HepG2 (cell line): ENCODE results near the gene SEC61A1. TPM values are rescaled to one million over a fixed set of nuclear protein-coding genes. Genes with fewer than 3 reads are reported as not detected.
A peak's percentile ranks its signal among the peaks of the same experiment; 100 is the strongest.

Experiments
- ATAC-seq: fragments of 200-7000 bp; cut with Tn5 transposase; 3 replicates; pipeline ENCODE4 v1.9.1; 2020; ENCODE audit warnings: mild to moderate bottlenecking, moderate library complexity
- BruUV-seq: library from RNA; stranded (reverse); fragments of 400-500 nt; replicated peaks from 2 replicates; lab custom pipeline; 2021; lab: Mats Ljungman, UMichigan
- CTCF ChIA-PET: fragments of 300-600 bp; formaldehyde crosslinking; extraction: SDS; loops from one replicate; lab custom pipeline; 2021; ENCODE audit warnings: low total read pairs, inconsistent platforms, low intra/inter-chr PET ratio; lab: Yijun Ruan, JAX
- POLR2A ChIA-PET: fragments of 350-600 bp; sonication (Branson Sonifier 250); formaldehyde crosslinking; loops from one replicate; lab custom pipeline; 2020; ENCODE audit warnings: antibody characterized with exemption, inconsistent platforms; lab: Yijun Ruan, JAX
- DNase-seq: peaks from one replicate; pipeline ENCODE4 v3.0.0-alpha.2; 2015; ENCODE audit warnings: low spot score
- FAIRE-seq: peaks from 3 replicates; lab custom pipeline; 2011; peaks lifted over from hg19 to GRCh38; lab: Jason Lieb, UNC
- H2AFZ ChIP-seq: one replicate; pipeline ENCODE4 v1.6.1; 2011; ENCODE audit warnings: low read length, inconsistent platforms
- H3K27ac ChIP-seq: fragments of 300-600 bp; 3 replicates; pipeline ENCODE4 v1.8.0; 2011; ENCODE audit warnings: mixed run types, mild to moderate bottlenecking, mixed read lengths, low read length, inconsistent platforms; ENCODE audit not compliant: insufficient read depth; ENCODE audit errors: extremely low read length
- H3K27me3 ChIP-seq, 2 experiments: fragments of 200-600 bp in 1 of 2; 2 replicates in 1 of 2; 3 replicates in 1 of 2; pipeline versions ENCODE4 v1.6.0 to v1.8.0; 2011; ENCODE audit warnings: low read length in 2 of 2, mild to moderate bottlenecking in 2 of 2, moderate library complexity in 2 of 2, inconsistent platforms in 1 of 2; ENCODE audit not compliant: insufficient read depth in 2 of 2, control insufficient read depth in 1 of 2
- H3K36me3 ChIP-seq, 2 experiments: fragments of 200-600 bp in 1 of 2; replicated peaks in 1 of 2; 2 replicates in 1 of 2; 3 replicates in 1 of 2; pipeline versions ENCODE4 v1.5.1 to v1.8.0; 2011; ENCODE audit warnings: low read length in 2 of 2, inconsistent platforms in 1 of 2; ENCODE audit not compliant: insufficient read depth in 2 of 2, control insufficient read depth in 1 of 2
- H3K4me1 ChIP-seq: 2 replicates; pipeline ENCODE4 v1.5.1; 2012; ENCODE audit warnings: low read length, inconsistent platforms; ENCODE audit not compliant: insufficient read depth
- H3K4me2 ChIP-seq: 2 replicates; pipeline ENCODE4 v1.6.0; 2011; ENCODE audit warnings: low read depth, low read length, inconsistent platforms
- H3K4me3 ChIP-seq, 3 experiments: fragments of 200-600 bp in 1 of 3; sonication (generic), shearing (Covaris generic) in 1 of 3; replicated peaks in 1 of 3; 2 replicates each; pipeline ENCODE4 v1.5.1; 2011 to 2016; ENCODE audit warnings: low read length in 3 of 3, inconsistent platforms in 2 of 3, low read depth in 2 of 3, mild to moderate bottlenecking in 2 of 3, control low read depth in 1 of 3, mixed read lengths in 1 of 3; ENCODE audit not compliant: insufficient read depth in 1 of 3
- H3K79me2 ChIP-seq: one replicate; pipeline ENCODE4 v1.6.1; 2011; ENCODE audit warnings: low read length, inconsistent platforms; ENCODE audit not compliant: insufficient read depth
- H3K9ac ChIP-seq: 2 replicates; pipeline ENCODE4 v1.6.0; 2011; ENCODE audit warnings: mild to moderate bottlenecking, low read depth, low read length, inconsistent platforms; ENCODE audit not compliant: insufficient read depth
- H3K9me3 ChIP-seq: 2 replicates; pipeline ENCODE4 v1.5.1; 2012; ENCODE audit warnings: mild to moderate bottlenecking, low read length
- H4K20me1 ChIP-seq: 2 replicates; pipeline ENCODE4 v1.6.0; 2011; ENCODE audit warnings: inconsistent platforms, mild to moderate bottlenecking, low read length, moderate library complexity; ENCODE audit not compliant: insufficient read depth
- CBX1 ChIP-seq: IDR thresholded peaks from one replicate; pipeline ENCODE4 v1.6.1; 2016; ENCODE audit warnings: antibody characterized with exemption, low read depth
- CSRNP2 ChIP-seq: sonication (generic); formaldehyde crosslinking; conservative IDR thresholded peaks from 2 replicates; pipeline ENCODE4 v1.8.0; 2022; ENCODE audit warnings: low read depth, missing genetic modification reagents
- ELF4 ChIP-seq: sonication (generic); formaldehyde crosslinking; IDR thresholded peaks from 2 replicates; pipeline ENCODE4 v1.5.0; 2020; ENCODE audit warnings: missing genetic modification reagents, mild to moderate bottlenecking, moderate library complexity, borderline replicate concordance
- MTF1 ChIP-seq: sonication (generic); formaldehyde crosslinking; IDR thresholded peaks from 2 replicates; pipeline ENCODE4 v1.5.0; 2020; ENCODE audit warnings: missing genetic modification reagents
- ZC3H13 ChIP-seq: sonication (generic); formaldehyde crosslinking; IDR thresholded peaks from 2 replicates; pipeline ENCODE4 v1.8.1; 2023; ENCODE audit warnings: mild to moderate bottlenecking, missing genetic modification reagents, moderate library complexity
- ZKSCAN1 ChIP-seq: fragments of 150-350 bp; IDR thresholded peaks from 2 replicates; pipeline ENCODE4 v1.6.1; 2014; ENCODE audit warnings: low read length
- ZKSCAN8 ChIP-seq: IDR thresholded peaks from 2 replicates; pipeline ENCODE4 v1.6.1; 2016; ENCODE audit warnings: borderline replicate concordance, missing genetic modification reagents, missing compliant biosample characterization
- ZNF589 ChIP-seq: sonication (generic); formaldehyde crosslinking; conservative IDR thresholded peaks from 2 replicates; pipeline ENCODE4 v1.8.0; 2022; ENCODE audit warnings: mild to moderate bottlenecking, moderate library complexity, missing genetic modification reagents
- ZNF777 ChIP-seq: sonication (generic); formaldehyde crosslinking; IDR thresholded peaks from 2 replicates; pipeline ENCODE4 v1.4.0; 2020; ENCODE audit warnings: missing genetic modification reagents
- WGBS: methylation state at CpG from one replicate; pipeline ENCODE4 v1.1.6; 2017; ENCODE audit warnings: low lambda C conversion rate; 5-methylcytosine and 5-hydroxymethylcytosine counted together
- in situ Hi-C: cut with HindIII; loops from 2 replicates; pipeline ENCODE4 v1.10.0; 2017; ENCODE audit warnings: low pct_unique_long_range_greater_than_20kb; ENCODE audit not compliant: extremely low pct_ligation_motif_present
- intact Hi-C: fragments of 100-400 bp; cut with micrococcal nuclease; formaldehyde crosslinking; loops from one replicate; pipeline ENCODE4 v1.10.0; 2022; ENCODE audit not compliant: unreplicated experiment
- polyA plus RNA-seq, 8 experiments: library from polyadenylated mRNA; depleted of rRNA in 3 of 8; stranded (reverse) in 7 of 8; unstranded in 1 of 8; fragments of >200 nt; fragmentation: Illumina TruSeq in 4 of 8; extraction: Trizol in 4 of 8; gene quantifications; 2 replicates each; pipeline versions ENCODE4 v1.2.1 to v1.2.3, GENCODE V29; 2011 to 2016; ENCODE audit warnings: low read depth in 4 of 8, missing spikeins in 1 of 8, mixed read lengths in 1 of 8; ENCODE audit not compliant: insufficient read depth in 1 of 8
- total RNA-seq, 5 experiments: library from RNA; depleted of rRNA; stranded (reverse); fragments of >200 nt; fragmentation: Illumina TruSeq; extraction: Trizol; gene quantifications; 2 replicates each; pipeline ENCODE4 v1.2.3, GENCODE V29; 2016; ENCODE audit warnings: low read depth in 1 of 5
- TF ChIP-seq, protein P1 (sequence below): sonication (generic); formaldehyde crosslinking; IDR thresholded peaks from 2 replicates; pipeline ENCODE4 v1.4.0; 2020; ENCODE audit warnings: low read depth, missing genetic modification reagents
- TF ChIP-seq, protein P2 (sequence below): IDR thresholded peaks from 2 replicates; pipeline ENCODE4 v1.4.0; 2020; ENCODE audit warnings: mild to moderate bottlenecking, missing genetic modification reagents
- TF ChIP-seq, protein P3 (sequence below): sonication (generic); formaldehyde crosslinking; IDR thresholded peaks from 2 replicates; pipeline ENCODE4 v1.8.0; 2022; ENCODE audit warnings: missing genetic modification reagents, mild to moderate bottlenecking, moderate library complexity, borderline replicate concordance

The SEC61A1 gene
- total and polyA plus RNA-seq, 2 of the 13 experiments (the other 11 are each of a cell fraction or from before 2014, with no cell fraction given) = 170 to 203 TPM

DNA sequence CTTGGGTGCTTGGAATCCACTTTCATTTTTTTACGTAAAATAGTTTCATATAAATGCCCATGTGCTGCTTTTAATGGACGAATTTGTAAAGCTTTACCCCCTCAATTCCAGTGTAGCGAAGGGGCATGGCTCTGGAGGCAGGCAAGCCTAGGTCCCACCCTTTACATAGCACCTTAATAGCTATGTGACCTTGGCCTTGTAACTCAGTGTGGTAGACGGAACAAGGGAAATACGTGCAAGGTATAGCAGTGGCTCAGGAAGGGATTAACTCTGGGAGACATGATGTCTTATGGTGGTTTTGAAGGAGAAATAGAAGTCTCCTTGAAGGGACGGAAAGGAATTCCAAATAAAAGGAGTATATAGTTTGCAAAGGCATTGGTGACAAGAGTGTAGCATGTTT is 1.4 kb downstream of the SEC61A1 start:
- Histone ChIP-seq H3K4me3 (peak overlapping the region; percentile 94 to 100 (median 98)), H3K36me3 (peaks cover 9 to 35% of the 10 kb centered on the region in 2 experiments), H2AFZ (no peak overlapping the region), H3K9me3 (no peaks in the 10 kb centered on the region), H3K4me1 (peaks cover 37% of the 10 kb centered on the region), H3K4me2 (peak overlapping the region; percentile 88), H4K20me1 (peaks cover 24% of the 10 kb centered on the region), H3K79me2 (peaks cover 57% of the 10 kb centered on the region), H3K27ac (peak overlapping the region; percentile 93), H3K27me3 (peaks cover 0 to 5% of the 10 kb centered on the region in 2 experiments; a peak in 1 of 5 replicates), H3K9ac (peak overlapping the region; percentile 99)
- in situ Hi-C loops (no loop called here), intact Hi-C loops (loop anchor here (2.0 kb wide), 1 partner anchor 43 kb away; no protein-coding TSS in a partner anchor)
- CTCF ChIA-PET = no interaction called here
- no TSS peak for BruUV-seq
- FAIRE-seq (no peak), DNase-seq (peak; percentile 40), ATAC-seq (peak; percentile 27; the same call in 2 of the 3 replicates)
- POLR2A ChIA-PET = interaction anchor here (0.8 to 1.8 kb wide), 4 partner anchors 9 to 20 kb away, joined by 3 to 5 read pairs (median 4); no protein-coding TSS in a partner anchor
- 25% methylated on average over 6 of the region's 6 CpGs for WGBS
- TF ChIP-seq, protein P1, sequence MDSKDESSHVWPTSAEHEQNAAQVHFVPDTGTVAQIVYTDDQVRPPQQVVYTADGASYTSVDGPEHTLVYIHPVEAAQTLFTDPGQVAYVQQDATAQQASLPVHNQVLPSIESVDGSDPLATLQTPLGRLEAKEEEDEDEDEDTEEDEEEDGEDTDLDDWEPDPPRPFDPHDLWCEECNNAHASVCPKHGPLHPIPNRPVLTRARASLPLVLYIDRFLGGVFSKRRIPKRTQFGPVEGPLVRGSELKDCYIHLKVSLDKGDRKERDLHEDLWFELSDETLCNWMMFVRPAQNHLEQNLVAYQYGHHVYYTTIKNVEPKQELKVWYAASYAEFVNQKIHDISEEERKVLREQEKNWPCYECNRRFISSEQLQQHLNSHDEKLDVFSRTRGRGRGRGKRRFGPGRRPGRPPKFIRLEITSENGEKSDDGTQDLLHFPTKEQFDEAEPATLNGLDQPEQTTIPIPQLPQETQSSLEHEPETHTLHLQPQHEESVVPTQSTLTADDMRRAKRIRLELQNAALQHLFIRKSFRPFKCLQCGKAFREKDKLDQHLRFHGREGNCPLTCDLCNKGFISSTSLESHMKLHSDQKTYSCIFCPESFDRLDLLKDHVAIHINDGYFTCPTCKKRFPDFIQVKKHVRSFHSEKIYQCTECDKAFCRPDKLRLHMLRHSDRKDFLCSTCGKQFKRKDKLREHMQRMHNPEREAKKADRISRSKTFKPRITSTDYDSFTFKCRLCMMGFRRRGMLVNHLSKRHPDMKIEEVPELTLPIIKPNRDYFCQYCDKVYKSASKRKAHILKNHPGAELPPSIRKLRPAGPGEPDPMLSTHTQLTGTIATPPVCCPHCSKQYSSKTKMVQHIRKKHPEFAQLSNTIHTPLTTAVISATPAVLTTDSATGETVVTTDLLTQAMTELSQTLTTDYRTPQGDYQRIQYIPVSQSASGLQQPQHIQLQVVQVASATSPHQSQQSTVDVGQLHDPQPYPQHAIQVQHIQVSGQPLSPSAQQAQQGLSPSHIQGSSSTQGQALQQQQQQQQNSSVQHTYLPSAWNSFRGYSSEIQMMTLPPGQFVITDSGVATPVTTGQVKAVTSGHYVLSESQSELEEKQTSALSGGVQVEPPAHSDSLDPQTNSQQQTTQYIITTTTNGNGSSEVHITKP (CRISPR knock-in tag) = no peak
- no peak for TF ChIP-seq ZKSCAN1
- 0 out of 2 replicates have a peak, but pooled peaks have one; percentile 43 for TF ChIP-seq ZC3H13 (CRISPR knock-in tag)
- no peak for TF ChIP-seq ELF4 (CRISPR knock-in tag)
- no peak for TF ChIP-seq ZKSCAN8
- 0 out of 2 replicates have a peak, but pooled peaks have one; percentile 16 for TF ChIP-seq ZNF589 (CRISPR knock-in tag)
- no peak for TF ChIP-seq MTF1 (CRISPR knock-in tag)
- TF ChIP-seq CSRNP2 (CRISPR knock-in tag) = 0 out of 2 replicates have a peak, but pooled peaks have one; percentile 45
- no peak for TF ChIP-seq CBX1
- TF ChIP-seq, protein P2, sequence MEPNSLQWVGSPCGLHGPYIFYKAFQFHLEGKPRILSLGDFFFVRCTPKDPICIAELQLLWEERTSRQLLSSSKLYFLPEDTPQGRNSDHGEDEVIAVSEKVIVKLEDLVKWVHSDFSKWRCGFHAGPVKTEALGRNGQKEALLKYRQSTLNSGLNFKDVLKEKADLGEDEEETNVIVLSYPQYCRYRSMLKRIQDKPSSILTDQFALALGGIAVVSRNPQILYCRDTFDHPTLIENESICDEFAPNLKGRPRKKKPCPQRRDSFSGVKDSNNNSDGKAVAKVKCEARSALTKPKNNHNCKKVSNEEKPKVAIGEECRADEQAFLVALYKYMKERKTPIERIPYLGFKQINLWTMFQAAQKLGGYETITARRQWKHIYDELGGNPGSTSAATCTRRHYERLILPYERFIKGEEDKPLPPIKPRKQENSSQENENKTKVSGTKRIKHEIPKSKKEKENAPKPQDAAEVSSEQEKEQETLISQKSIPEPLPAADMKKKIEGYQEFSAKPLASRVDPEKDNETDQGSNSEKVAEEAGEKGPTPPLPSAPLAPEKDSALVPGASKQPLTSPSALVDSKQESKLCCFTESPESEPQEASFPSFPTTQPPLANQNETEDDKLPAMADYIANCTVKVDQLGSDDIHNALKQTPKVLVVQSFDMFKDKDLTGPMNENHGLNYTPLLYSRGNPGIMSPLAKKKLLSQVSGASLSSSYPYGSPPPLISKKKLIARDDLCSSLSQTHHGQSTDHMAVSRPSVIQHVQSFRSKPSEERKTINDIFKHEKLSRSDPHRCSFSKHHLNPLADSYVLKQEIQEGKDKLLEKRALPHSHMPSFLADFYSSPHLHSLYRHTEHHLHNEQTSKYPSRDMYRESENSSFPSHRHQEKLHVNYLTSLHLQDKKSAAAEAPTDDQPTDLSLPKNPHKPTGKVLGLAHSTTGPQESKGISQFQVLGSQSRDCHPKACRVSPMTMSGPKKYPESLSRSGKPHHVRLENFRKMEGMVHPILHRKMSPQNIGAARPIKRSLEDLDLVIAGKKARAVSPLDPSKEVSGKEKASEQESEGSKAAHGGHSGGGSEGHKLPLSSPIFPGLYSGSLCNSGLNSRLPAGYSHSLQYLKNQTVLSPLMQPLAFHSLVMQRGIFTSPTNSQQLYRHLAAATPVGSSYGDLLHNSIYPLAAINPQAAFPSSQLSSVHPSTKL = peak; percentile 41
- TF ChIP-seq, protein P3, sequence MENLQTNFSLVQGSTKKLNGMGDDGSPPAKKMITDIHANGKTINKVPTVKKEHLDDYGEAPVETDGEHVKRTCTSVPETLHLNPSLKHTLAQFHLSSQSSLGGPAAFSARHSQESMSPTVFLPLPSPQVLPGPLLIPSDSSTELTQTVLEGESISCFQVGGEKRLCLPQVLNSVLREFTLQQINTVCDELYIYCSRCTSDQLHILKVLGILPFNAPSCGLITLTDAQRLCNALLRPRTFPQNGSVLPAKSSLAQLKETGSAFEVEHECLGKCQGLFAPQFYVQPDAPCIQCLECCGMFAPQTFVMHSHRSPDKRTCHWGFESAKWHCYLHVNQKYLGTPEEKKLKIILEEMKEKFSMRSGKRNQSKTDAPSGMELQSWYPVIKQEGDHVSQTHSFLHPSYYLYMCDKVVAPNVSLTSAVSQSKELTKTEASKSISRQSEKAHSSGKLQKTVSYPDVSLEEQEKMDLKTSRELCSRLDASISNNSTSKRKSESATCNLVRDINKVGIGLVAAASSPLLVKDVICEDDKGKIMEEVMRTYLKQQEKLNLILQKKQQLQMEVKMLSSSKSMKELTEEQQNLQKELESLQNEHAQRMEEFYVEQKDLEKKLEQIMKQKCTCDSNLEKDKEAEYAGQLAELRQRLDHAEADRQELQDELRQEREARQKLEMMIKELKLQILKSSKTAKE (CRISPR knock-in tag) = peak; percentile 37; the same call in 1 of the 2 replicates
- TF ChIP-seq ZNF777 (CRISPR knock-in tag) = no peak
